ENCODE results near the gene KCNJ3.

Gene KCNJ3

DNA sequence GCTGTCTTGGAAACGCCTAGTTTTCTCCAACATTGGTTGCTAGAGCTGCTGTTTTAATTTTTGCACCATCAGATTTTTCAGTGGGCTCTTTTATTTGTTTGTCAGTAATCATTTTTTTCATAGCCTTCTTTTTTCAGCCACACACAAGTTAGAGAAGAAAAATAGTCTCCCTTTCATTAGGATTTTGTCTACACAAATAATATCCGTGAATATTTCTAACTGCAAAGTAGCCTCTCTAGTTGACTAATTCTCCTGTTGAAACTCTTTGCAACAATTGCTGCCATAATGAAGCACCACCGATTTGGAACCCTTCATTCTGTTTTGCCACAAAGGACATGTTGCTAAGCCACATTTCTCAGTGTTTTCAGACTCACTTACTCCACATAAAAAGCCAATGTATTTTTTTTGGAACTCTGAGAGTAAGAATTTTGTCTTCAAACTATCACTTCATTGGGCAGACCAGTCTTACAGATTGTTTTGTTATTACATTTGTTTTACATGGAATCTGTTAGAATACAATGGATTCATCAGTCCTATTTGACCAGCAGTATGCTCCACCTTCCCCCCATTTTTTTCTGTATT, 9.6 kb downstream of the KCNJ3 start:
- DNase-seq (ENCODE audit: low read depth), result no peak

DNA sequence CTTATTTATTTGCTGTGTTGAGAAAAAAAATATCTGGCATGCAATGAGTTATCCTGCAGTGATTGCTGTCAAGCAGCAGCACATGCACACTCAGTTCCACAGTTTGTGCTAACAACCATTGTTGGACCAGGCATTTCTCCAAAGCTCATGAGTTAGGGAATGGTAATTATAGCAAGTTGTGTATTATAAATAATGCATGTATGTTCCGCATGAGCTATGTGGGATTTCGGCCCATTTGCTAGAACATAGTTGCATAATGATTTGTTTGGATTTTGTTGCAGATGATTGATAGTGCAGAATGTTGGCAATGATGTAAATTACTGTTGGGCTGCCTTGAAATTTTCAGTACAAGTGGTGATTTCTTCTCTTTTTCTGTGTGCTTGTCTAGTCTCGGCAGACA, 10.7 kb downstream of the KCNJ3 start:
- DNase-seq (ENCODE audit: low read depth), result no peak

- DNase-seq (ENCODE audit: low read depth), result no peak
Observed at GRCh38 chr2:154710078-154710477, 11.6 kb downstream of the KCNJ3 start.

GRCh38 chr2:154710685-154711084, 12.2 kb downstream of the KCNJ3 start:
- no peak for DNase-seq (ENCODE audit: low read depth)

DNA sequence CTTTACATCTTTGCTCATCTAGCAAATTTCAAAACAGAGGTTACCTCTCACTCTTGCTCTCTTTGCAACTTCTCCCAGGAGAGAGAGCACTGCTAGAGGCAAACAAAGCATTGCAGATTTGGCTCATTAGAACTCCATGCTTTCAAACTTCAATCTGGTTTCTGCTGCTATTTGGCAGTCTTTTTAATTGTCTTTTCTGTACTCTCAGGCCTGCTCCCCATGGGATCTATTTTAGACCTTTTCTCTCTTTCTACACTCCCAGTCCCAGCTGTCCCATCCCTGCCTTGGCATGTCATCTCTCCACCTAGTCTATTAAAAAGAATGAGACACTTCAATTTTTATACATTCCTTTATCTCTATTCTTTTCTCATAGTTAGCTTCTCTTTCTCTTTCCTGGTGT, 15.2 kb downstream of the KCNJ3 start:
- no peak for DNase-seq (ENCODE audit: low read depth)

GRCh38 chr2:154720651-154721050, 22.2 kb downstream of the KCNJ3 start:
- no peak for DNase-seq (ENCODE audit: low read depth)

DNA sequence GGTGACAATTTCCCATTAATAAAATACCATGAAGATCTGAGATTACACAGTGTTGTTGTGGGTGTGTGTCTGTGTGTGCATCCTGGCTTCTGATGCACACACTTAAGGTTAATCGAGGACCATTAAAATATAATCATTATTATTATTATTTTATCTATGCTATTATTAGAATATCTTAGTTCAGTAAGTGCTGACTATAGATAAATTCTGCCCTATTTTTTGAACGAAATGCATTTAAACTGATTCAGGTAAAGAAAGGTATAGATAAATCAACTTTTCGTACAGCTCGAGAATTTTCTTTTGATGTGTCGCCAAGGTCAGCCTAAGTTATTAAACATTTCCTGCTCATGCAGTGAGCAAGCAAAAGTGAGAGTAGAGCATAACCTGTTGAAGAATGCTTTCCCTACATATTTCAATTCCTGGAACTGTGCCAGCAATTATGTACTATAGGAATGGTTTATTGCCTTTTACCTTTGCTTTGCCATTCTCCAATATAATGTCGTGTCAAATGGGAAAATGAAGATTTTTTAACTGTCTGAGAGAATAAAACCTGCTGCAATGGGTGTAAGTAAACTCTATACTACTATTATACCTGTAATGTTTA, 25.8 kb downstream of the KCNJ3 start:
- DNase-seq (ENCODE audit: low read depth), result no peak

DNA sequence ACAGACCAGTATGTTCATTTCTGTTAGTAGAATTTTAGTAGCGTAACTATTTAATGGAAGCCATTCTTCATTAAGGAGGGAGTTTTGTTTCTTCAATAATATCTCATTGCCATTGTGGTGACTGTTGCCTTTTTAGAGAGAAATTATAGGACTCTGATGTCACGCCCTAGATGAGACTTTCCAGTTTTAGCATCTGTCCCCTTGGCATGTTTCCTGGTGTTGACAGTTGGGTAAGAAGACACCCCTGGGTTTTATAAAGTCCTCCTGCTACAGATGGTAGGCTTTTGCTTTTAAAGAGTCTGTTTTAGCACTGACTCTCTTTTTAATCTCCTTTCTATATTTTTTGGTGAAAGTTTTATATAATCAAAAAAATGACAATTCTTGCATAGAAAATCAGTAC, 41.9 kb downstream of the KCNJ3 start:
- no peak for DNase-seq (ENCODE audit: low read depth)

- DNase-seq (ENCODE audit: low read depth), result no peak
Observed at GRCh38 chr2:154758871-154759270, 60.4 kb downstream of the KCNJ3 start.

- no peak for DNase-seq (ENCODE audit: low read depth)
Observed at GRCh38 chr2:154762638-154763037, 64.1 kb downstream of the KCNJ3 start.

GRCh38 chr2:154771664-154772284, 73.3 kb downstream of the KCNJ3 start:
- DNase-seq (ENCODE audit: low read depth), result no peak

DNA sequence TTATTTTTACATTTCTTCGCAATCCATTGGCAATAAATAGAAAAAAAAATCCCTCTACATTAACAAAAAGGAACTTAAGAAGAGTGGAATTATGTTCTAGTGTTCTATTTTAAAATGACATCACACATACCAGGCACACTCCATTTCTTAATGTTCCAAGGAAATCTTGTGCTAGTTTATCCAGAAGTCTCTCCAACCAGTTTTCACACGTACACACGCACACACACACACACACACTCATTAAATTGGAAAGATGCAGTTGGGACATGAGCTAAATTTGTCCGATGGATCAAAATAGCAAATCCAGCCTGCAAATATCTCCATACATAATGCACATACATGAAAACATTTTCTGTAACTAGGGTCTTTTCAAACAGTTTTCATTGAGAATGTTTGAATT, 78.3 kb downstream of the KCNJ3 start:
- no peak for DNase-seq (ENCODE audit: low read depth)

- no peak for DNase-seq (ENCODE audit: low read depth)
Observed at GRCh38 chr2:154794406-154794805, 95.9 kb downstream of the KCNJ3 start.

- no peak for DNase-seq (ENCODE audit: low read depth)
Observed at GRCh38 chr2:154795651-154796050, 97.2 kb downstream of the KCNJ3 start.

DNA sequence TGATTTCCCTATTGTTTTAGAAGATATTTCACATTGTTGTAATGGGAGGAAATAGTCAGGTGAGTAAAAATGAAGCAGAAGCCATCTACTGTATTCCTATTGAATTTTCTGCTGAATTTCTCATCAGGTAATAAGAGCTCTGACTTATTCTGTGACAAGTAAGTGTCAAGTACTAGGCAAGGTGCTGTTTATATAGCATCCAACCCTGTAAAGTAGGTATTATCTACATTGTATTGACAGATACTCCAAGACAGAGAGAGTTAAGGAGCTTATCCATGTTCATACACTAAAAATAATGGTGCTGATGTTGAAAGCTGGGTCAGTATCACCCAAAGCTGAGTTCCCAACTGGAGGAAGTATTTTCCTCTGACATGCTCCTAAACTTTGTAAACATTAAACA, 106.0 kb downstream of the KCNJ3 start:
- DNase-seq (ENCODE audit: low read depth), result no peak

GRCh38 chr2:154813636-154814035, 115.1 kb downstream of the KCNJ3 start:
- DNase-seq (ENCODE audit: low read depth), result no peak

GRCh38 chr2:154814856-154815255, 116.4 kb downstream of the KCNJ3 start:
- no peak for DNase-seq (ENCODE audit: low read depth)

DNA sequence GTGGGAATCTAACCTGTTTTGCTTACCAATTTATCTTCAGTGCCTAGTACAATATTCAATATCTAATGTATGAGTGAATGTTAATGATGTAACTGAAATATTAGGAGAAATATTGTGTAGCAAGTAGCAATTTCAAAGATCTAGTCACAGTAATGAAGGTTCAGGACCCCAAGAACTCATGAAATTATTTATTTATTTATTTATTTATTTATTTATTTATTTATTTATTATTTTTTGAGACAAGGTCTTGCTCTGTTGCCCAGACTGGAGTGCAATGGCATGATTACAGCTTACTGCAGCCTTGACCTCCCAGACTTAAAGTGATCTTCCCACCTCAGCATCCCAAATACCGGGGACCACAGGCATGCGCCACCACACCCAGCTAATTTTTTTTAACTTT, 126.9 kb downstream of the KCNJ3 start:
- DNase-seq (ENCODE audit: low read depth), result no peak

DNA sequence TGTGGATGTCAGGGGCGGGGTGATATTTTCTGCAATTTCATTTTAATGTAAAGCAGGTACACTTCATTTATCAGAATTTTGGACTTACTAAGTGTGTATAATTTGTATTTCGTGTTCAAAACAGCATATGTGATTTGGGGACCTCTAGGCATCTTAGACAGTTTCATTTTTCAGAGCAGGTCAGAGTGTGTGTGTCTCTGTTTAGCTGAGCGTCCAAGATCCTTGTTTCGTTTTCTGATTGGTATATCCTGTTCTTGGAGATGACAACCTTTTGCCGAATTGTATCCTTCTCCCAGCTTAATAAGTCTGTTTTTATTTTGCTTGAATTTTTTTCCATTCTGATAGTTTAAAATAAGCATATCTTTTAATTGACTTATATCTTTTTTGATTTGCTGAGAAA, 128.3 kb downstream of the KCNJ3 start:
- no peak for DNase-seq (ENCODE audit: low read depth)

- DNase-seq (ENCODE audit: low read depth), result no peak
Observed at GRCh38 chr2:154827286-154827685, 128.8 kb downstream of the KCNJ3 start.

DNA sequence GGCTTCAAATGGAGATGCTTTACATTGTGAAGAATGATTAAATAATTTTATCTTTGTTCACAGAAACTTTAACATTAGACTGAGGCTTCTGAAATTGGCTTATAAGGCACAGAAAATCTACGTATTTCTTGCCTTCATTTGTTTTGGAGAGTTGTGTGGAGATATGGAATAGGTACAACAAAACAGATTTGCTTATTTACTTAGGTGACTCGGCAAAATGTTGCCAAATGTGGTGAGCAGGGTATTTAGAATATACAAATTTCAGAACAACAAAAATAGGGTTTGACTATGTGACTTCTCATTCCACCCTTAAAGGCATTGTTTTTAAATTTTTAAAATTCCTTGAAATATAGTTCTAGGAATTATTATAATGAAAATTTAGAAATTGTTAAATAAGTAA, 134.2 kb downstream of the KCNJ3 start:
- no peak for DNase-seq (ENCODE audit: low read depth)

DNA sequence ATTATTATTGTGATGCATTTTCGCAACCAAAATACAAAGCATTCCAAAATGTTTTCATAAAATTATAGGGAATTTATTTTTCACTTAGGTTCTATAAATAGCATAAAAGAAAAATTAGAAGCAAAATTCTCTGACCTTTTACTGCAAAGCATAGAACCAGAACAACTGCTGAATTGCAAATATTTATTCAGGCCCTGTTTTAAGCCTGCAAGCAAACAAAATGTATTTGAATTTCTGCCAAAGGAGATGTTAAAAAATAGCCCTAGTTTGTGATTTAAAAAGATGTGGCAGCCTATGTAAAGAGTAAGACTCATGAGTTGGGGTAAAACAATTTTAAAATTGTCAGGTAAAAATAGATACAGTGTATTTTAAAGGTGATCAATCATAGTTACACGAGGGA, 138.1 kb downstream of the KCNJ3 start:
- no peak for DNase-seq (ENCODE audit: low read depth)

GRCh38 chr2:154837035-154837434, 138.5 kb downstream of the KCNJ3 start:
- DNase-seq (ENCODE audit: low read depth), result no peak

DNA sequence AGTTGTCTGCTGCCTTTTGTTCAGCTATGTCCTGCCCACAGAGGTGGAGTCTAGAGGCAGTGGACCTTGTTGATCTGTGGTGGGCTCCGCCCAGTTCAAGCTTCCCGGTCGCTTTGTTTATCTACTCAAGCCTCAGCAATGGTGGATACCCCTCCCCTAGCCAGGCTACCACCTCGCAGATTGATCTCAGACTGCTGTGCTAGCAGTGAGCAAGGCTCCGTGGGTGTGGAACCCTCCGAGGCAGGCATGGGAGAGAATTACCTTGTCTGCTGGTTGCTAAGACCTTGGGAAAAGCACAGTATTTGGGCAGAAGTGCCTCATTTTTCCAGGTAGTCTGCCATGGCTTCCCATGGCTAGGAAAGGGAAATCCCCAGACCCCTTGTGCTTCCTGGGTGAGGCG, 146.0 kb downstream of the KCNJ3 start:
- DNase-seq (ENCODE audit: low read depth), result no peak

Measured in T follicular helper cell (primary cell).